CD4-positive, alpha-beta T cell treated with Interleukin-4 for 1 hour (primary cell): ENCODE measurements around the gene FJX1.
"Not testable (repeated sequence)": the region's sequence is repeated elsewhere in the genome, so short reads cannot be mapped to it uniquely, and the experiment has no call there.

Experiments used
- DNase-seq, 2 donors: peaks; one replicate each; pipeline ENCODE4 v3.0.0-alpha.2; 2020 to 2022

FJX1 gene

DNA sequence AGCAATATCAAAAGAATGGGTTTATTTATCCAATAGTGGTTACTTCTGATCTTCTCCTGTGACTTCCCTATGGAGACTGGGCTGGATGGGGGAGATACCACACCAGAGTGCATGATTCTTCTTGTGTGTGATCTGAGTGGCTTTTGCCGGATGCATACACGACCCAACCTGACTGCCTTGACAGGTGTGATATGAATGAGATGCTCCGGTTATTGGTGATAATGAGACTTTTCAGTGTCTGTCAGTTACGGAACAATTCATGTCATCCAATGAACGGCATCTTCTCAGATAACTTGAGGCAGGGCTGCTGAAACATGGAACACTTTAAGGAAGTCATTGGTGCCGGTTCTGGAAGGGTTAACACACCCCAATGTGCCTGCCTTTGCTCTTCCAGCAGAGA lies 17.7 kb downstream of the FJX1 start:
- no peak for DNase-seq

DNA sequence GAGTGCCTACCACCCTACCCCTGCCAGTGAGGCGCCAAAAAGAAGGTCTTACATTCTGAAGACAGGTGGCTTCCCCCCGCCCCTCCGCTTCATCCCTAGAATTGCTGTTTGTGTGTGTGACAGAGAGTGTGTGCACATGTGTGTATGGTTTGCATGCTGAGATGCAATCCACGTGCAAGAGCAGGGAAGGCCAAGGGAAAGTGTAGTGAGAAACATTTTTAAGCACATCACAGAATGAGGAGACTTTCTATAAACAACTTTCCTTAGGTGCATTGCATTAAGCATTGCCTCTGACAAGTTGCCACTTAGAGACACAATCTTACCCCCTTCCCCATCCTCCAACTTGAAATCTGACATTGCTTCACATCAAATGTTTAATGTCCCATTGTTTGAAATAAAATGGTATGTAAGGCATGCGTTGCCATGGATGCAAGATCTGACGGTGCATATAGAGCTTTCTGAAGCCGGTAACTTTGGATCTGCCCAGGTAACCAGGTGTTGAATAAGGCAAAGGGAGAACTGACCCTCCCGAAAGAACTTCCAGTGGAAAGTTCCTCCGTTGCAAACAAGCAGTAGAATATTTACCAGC lies 21.4 kb downstream of the FJX1 start:
- no peak for DNase-seq

DNA sequence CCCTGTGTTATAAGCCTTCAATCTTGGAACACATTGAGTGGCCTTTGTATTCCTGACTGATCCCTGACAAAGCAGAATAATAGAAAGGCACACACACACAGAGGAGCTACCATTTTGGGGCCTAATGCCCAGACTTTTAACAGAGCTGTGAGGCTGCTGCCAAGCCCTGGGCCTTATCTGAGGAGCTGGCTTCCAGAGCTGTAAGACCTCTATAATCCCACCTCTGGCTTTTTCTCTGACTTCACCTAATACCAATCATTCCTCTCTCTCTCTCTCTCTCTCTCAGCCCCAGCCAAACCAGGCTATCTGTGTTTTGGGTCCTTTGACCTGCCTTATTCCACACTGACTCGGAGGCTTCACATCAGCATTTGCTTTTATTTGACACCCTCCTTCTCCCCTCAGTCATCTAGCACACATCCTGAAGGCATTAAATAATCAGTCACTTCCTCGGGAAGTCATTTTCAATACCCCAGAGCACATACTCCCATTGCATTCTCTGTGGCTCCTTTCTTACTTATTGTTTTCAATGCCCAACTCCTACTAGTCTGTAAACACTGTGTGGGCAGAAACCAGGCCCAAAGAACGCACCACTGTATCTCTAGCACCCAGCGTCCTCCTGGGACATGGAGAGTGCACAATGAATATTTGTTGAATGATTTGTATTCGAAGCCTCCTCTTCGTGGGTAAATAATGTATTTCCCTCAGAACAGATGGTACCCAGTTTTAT lies 23.1 kb downstream of the FJX1 start:
- DNase-seq = no peak

GRCh38 chr11:35641964-35642363 lies 23.7 kb downstream of the FJX1 start:
- no peak for DNase-seq

- DNase-seq = no peak
Measured at GRCh38 chr11:35647421-35648093, 29.3 kb downstream of the FJX1 start.

GRCh38 chr11:35650006-35650405 lies 31.7 kb downstream of the FJX1 start:
- no peak for DNase-seq

- no peak for DNase-seq
Measured at GRCh38 chr11:35650467-35650866, 32.2 kb downstream of the FJX1 start.

DNA sequence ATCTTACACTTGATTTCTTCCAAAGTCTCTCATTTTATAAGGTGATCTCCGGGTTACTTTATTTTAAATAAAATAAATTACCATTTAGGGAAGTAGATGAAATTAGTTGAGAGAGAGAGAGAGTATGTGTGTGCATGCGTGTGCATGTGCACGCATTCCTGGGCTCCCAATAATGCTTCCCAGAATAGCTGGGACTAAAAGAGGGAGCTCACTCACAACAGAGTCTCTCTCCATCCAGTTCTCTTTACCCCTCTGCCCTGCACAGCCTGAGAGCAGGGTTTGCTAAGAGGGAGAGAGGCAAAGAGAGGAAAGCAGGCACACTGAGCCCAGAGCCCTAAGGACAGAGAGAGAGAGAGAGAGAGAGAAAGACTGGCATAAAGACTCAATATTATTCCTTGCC lies 33.0 kb downstream of the FJX1 start:
- no peak for DNase-seq

DNA sequence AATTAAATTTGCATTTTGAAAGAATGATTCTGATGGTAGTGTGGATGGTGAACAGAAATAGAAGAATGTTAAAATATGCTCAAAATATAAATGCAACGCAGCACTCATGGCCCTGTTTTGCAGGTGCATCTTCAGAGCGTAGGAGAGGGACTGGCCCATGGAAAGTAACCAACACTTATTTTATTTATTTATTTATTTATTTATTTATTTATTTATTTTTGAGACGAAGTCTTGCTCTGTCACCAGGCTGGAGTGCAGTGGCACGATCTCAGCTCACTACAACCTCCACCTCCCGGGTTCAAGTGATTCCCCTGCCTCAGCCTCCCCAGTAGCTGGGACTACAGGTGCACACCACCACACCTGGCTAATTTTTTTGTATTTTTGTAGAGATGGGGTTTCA lies 34.5 kb downstream of the FJX1 start:
- DNase-seq = not testable (repeated sequence)

GRCh38 chr11:35654711-35655110 lies 36.5 kb downstream of the FJX1 start:
- no peak for DNase-seq

- DNase-seq = no peak
Measured at GRCh38 chr11:35655254-35655653, 37.0 kb downstream of the FJX1 start.

DNA sequence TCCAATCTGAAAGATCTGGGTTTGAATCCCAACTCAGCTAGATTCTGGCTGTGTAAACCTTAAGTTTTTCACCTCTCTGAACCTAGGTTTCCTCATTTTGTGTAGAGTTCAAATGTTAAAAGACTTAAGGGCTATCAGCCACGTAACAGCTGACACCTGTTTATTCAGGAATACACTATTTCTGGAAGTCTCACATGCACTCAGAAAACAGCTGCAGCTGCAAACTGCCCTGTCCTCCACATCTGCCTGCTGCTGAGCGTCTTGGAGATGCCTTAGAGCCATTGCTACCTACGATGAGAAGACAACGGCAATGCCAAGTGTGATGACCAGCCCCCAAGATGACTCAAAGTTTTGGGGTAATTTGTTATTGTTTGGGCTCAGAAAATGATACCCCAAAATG lies 37.6 kb downstream of the FJX1 start:
- DNase-seq = no peak

- no peak for DNase-seq
Measured at GRCh38 chr11:35658020-35658948, 40.0 kb downstream of the FJX1 start.

GRCh38 chr11:35661534-35661933 lies 43.3 kb downstream of the FJX1 start:
- DNase-seq = no peak

DNA sequence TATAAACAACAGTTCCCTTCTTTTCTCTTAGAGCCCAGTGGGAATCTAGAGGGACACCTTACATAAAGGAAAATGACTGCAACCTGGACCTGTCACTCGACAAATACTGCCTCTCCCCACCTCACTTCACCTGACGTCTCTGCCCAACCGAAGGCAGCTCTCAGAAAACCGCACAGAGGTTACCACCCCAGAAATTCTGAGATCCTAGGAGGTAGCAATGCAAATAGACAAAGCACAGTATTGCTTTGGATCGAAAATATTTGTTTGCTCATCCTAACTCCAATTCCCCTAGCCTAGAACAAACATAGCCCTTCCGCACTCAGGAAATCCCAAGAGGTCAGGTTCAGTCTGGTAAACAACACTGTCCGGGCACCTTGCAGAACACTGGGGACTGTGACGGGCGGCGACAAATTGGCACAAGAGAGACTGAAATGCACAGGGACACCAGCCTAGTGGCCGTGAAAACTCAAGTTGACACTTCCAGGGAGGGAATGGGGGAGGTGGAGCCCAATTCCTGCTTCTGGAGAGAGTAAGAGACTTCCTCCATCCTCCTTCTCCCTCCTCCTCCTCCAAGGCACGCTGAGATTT lies 43.9 kb downstream of the FJX1 start:
- peak; percentile 16 to 35 for DNase-seq

GRCh38 chr11:35662649-35663407 lies 44.6 kb downstream of the FJX1 start, which contains the start of gene TRIM44:
TSS of gene TRIM44 (plus strand) at chr11:35662775. CDS start at chr11:35663112, 337 bp downstream.
- peak; percentile 84 to 86 for DNase-seq

DNA sequence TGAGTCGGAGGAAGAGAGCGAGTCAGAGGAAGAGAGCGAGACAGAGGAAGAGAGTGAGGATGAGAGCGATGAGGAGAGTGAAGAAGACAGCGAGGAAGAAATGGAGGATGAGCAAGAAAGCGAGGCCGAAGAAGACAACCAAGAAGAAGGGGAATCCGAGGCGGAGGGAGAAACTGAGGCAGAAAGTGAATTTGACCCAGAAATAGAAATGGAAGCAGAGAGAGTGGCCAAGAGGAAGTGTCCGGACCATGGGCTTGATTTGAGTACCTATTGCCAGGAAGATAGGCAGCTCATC lies 45.1 kb downstream of the FJX1 start:
- no peak for DNase-seq

- DNase-seq = no peak
Measured at GRCh38 chr11:35664977-35665441, 46.7 kb downstream of the FJX1 start.

DNA sequence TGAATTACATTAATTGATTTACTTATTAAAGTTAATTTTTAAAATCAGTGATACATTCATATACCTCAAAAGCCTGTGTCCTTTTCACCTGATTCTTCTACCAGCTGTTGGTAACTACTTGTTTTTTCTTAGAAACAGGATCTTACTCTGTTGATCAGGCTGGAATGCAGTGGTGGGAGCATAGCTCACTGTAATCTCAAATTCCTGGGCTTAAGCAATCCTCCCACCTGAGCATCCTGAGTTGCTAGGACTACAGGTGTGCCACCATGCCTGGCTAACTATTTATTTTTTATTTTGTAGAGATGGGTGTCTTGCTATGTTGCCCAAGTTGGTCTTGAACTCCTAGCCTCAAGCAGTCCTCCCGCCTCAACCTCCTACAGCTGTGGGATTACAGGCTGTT lies 49.0 kb downstream of the FJX1 start:
- DNase-seq = no peak

DNA sequence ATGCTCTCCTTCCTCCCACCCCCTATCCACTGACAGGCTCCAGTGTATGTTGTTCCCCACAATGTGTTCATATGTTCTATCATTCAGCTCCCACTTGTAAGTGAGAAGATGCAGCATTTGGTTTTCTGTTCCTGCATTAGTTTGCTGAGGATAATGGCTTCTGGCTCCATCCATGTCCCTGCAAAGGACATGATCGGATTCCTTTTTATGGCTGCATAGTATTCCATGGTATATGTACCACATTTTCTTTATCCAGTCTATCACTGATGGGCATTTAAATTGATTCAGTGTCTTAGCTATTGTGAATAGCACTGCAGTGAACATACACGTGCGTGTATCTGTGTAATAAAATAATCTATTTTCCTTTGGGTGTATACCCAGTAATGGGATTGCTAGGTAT lies 50.1 kb downstream of the FJX1 start:
- not testable (repeated sequence) for DNase-seq
